Pulmonary artery endothelial cell (primary cell): ENCODE measurements around the gene CXCR4. TPM values are rescaled to one million over a fixed set of nuclear protein-coding genes. Genes with fewer than 3 reads are reported as not detected.

Experiments
- DNase-seq: peaks from one replicate; pipeline ENCODE4 v3.0.0-alpha.2; 2011; ENCODE audit warnings: low read depth, low spot score
- total RNA-seq: library from RNA; depleted of rRNA; stranded (reverse); fragments of >200 nt; gene quantifications from 2 replicates; pipeline ENCODE4 v1.2.3, GENCODE V29; 2014

Gene CXCR4
- 30.5 and 126 TPM in 2 replicates for total RNA-seq

GRCh38 chr2:136117909-136118818, at the start of gene CXCR4:
TSS of gene CXCR4 (minus strand) at chr2:136118149. CDS start at chr2:136118060, 89 bp downstream.
- DNase-seq: peak; percentile 39

DNA sequence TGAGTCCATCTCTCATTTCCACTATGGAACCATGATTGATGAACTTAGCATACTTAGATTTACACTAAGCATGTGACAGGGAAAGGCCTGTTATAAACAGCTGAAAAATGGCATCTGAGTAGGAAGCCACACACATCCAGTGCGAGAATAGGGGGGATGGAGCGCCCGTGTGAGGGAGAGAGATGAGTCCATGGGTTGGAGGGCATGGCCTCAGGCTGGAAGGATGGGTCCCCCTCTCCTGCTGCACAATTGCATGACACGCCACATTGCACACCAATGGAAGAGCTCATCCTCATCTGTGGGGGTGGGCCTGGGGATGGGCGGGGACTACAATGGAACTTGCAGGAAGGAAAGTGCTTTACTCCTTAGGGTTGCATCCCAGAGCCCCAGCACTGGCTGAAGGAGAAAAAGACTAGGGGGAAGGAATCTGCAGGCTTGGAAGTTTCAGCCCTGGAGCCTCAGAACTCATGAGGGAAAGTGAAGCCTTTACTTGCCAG, 46.4 kb upstream of the CXCR4 start:
- no peak for DNase-seq

DNA sequence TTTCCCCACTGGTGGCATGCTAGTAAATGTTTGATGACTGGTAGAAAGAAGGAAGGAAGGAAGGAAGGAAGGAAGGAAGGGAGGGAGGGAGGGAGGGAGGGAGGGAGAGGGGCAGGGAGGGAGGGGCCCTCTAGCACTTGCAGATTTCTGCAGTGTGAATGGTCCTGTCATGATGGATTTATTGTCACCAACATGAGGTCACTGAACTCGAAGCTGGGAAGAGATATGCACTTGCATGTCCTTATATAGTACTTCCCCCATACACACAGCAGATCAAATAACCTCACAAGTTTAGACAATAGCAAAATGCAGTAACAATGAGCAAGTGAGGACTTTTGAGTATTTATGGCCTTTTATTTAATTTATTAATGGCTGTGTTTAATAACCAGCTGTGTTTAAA, 44.5 kb upstream of the CXCR4 start:
- DNase-seq: no peak

- no peak for DNase-seq
These were observed 38.5 kb upstream of the CXCR4 start for GRCh38 chr2:136156411-136156810.

GRCh38 chr2:136154384-136154783, 36.4 kb upstream of the CXCR4 start:
- no peak for DNase-seq

GRCh38 chr2:136151021-136151971, 33.3 kb upstream of the CXCR4 start:
- DNase-seq: no peak

DNA sequence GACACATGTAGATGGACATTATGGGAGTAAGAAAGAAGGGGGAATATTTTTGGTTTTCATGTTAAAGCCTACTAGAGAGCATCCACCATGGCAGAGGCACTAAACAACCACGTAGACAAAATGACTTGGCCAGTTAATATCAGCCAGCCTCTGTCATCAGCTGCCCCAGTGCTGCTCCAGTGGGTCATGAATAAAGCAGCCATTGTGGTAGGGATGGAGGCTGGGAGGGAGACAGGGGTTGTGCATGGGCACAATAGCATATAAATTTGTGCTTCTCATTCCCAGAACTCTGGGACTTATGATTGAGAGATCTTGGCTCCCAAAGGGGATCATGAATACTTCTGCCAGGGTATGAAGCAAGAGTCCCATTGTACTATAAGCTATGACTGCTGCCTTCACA, 31.1 kb upstream of the CXCR4 start:
- no peak for DNase-seq

GRCh38 chr2:136146564-136146963, 28.6 kb upstream of the CXCR4 start:
- DNase-seq: no peak

- no peak for DNase-seq
These were observed 25.9 kb upstream of the CXCR4 start for GRCh38 chr2:136143603-136144451.

GRCh38 chr2:136141510-136142149, 23.7 kb upstream of the CXCR4 start:
- no peak for DNase-seq

DNA sequence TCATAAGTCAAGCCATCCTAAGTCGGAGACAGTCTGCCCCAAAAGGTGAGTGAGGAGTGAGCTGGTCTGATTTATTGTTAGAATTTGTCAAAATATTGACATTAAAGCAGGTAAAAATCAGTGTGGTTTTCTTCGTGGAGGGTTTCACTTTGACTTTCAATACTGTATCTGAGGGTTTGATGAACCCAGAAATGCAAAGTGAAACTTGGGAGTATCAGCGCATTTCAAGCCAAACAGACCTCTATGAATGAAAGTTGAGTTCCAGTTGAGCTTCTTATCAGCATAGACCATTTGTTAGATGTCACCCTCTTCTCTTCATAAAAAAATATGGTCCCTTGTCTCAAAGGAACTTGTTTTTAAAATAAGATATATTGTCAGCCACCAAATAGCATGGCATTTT, 21.7 kb upstream of the CXCR4 start:
- DNase-seq: no peak

GRCh38 chr2:136137982-136138381, 20.0 kb upstream of the CXCR4 start:
- no peak for DNase-seq

GRCh38 chr2:136136931-136137330, 19.0 kb upstream of the CXCR4 start:
- DNase-seq: no peak

GRCh38 chr2:136135921-136136906, 18.3 kb upstream of the CXCR4 start:
- no peak for DNase-seq

- no peak for DNase-seq
These were observed 17.5 kb upstream of the CXCR4 start for GRCh38 chr2:136135462-136135861.

DNA sequence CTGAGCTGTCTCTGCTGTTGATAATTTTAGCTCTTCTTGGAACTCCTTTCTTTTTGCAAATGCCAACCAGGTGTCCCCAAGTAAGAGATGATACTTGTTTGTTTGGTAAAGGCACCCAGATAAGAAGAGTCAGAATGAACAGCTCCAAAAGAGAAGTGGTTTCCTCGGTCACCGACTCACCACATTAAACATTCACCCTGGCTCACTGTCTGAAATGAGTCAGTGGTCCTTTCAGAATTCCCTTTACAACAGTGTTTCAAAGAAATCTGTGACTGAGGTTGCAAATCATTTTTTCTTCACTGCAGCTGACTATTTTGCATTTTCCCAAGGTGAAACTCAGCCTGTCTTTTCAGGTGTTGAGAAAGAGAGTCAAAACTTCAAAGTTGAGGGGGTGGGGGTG, 16.2 kb upstream of the CXCR4 start:
- DNase-seq: no peak

DNA sequence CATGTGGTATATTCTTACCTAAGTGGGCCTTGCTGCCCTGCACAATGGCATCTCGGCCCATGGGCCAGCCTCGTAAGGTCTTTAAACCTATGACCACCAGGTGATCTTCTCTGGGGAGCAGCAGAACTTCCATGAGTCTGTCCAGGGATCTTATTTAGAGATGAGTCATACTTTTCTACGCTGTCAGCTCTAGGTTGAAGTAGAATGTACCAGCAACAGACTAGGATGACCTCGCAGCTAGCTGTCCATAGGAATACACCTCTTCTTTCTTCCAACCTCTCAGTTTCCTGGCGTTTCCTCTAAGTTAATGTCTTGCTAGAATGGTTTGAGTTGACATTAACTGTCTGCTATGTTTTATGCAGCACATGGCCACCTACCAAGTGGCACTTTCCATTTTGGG, 15.6 kb upstream of the CXCR4 start:
- DNase-seq: no peak

- no peak for DNase-seq
These were observed 15.2 kb upstream of the CXCR4 start for GRCh38 chr2:136133176-136133575.

- no peak for DNase-seq
These were observed 14.8 kb upstream of the CXCR4 start for GRCh38 chr2:136132825-136133155.
